Measurements from ENCODE around the gene ADGRG6.

- TF ChIP-seq HDGF (IDR thresholded peaks at IDR 0.05; ENCODE audit: borderline replicate concordance), result no peak
- TF ChIP-seq LEF1 (IDR thresholded peaks at IDR 0.05; ENCODE audit: borderline replicate concordance), result no peak
- TF ChIP-seq FOXK2 (IDR thresholded peaks at IDR 0.05), result no peak
- no peak for TF ChIP-seq FOXM1 (IDR thresholded peaks at IDR 0.05; ENCODE audit: borderline replicate concordance)
- no peak for TF ChIP-seq TARDBP (IDR thresholded peaks at IDR 0.05)
- no peak for TF ChIP-seq SUZ12 (IDR thresholded peaks at IDR 0.05)
- TF ChIP-seq PKNOX1 (IDR thresholded peaks at IDR 0.05), result no peak
- no peak for TF ChIP-seq FOXA1 (IDR thresholded peaks at IDR 0.05)
- TF ChIP-seq ZNF384 (IDR thresholded peaks at IDR 0.05), result no peak
- TF ChIP-seq ELF4 (IDR thresholded peaks at IDR 0.05), result no peak
- TF ChIP-seq BHLHE40 (IDR thresholded peaks at IDR 0.05; ENCODE audit: borderline replicate concordance), result no peak
- TF ChIP-seq ARNT (IDR thresholded peaks at IDR 0.05), result no peak
- TF ChIP-seq CTBP1 (IDR thresholded peaks at IDR 0.05; ENCODE audit: borderline replicate concordance), result no peak
- no peak for TF ChIP-seq SP1 (IDR thresholded peaks at IDR 0.05)
These were observed 34.4 kb downstream of the ADGRG6 start for GRCh38 chr6:142336183-142336582.

All from HEK293T (cell line).